K562 (cell line): ENCODE data around the gene RIPOR1. TPM values are rescaled to one million over a fixed set of nuclear protein-coding genes. Genes with fewer than 3 reads are reported as not detected.

Experiments
- CHD7 ChIP-seq: fragments of 200-600 bp; sonication (generic); IDR thresholded peaks from one replicate; pipeline ENCODE4 v1.6.1; 2012; ENCODE audit warnings: mild to moderate bottlenecking, low read depth, low read length, inconsistent platforms
- U2AF2 ChIP-seq: fragments of 200-400 bp; formaldehyde crosslinking; optimal IDR thresholded peaks from 2 replicates; pipeline ENCODE3; 2017; ENCODE audit warnings: low read depth, mild to moderate bottlenecking, low read length
- ZNF124 ChIP-seq: sonication (generic); formaldehyde crosslinking; IDR thresholded peaks from 2 replicates; pipeline ENCODE4 v1.8.1; 2022; ENCODE audit warnings: missing genetic modification reagents
- ZNF274 ChIP-seq: IDR thresholded peaks from 2 replicates; pipeline ENCODE4 v1.6.1; 2011; ENCODE audit warnings: low read depth, mild to moderate bottlenecking, low read length, moderate library complexity, borderline replicate concordance
- ZNF41 ChIP-seq: fragments of 250-450 bp; sonication (Bioruptor Pico); conservative IDR thresholded peaks from 2 replicates; pipeline ENCODE4 v1.4.0; 2020; ENCODE audit warnings: mild to moderate bottlenecking
- polyA plus RNA-seq, 8 experiments: library from polyadenylated mRNA; depleted of rRNA in 4 of 8; stranded (reverse) in 5 of 8; unstranded in 3 of 8; fragments of >200 nt; fragmentation: Nextera tagmentation in 2 of 8; fragmentation: Illumina TruSeq in 1 of 8; extraction: Ambion mirVana in 2 of 8; extraction: Trizol in 1 of 8; gene quantifications; 2 replicates each; pipeline versions ENCODE4 v1.2.1 to v1.2.3, GENCODE V29; 2011 to 2014; ENCODE audit warnings: inconsistent platforms in 1 of 8, missing spikeins in 1 of 8
- total RNA-seq, 7 experiments: library from RNA; depleted of rRNA in 6 of 7; stranded (reverse); fragments of >200 nt in 6 of 7; fragmentation: Illumina TruSeq in 2 of 7; extraction: Trizol in 2 of 7; gene quantifications; 2 replicates each; pipeline versions ENCODE4 v1.2.1 to v1.2.3, GENCODE V29; 2011 to 2021; ENCODE audit warnings: low replicate concordance in 1 of 7

Gene RIPOR1
- total and polyA plus RNA-seq, 9 of the 15 experiments (the other 6 are each of a cell fraction or from before 2014, with no cell fraction given) = 0.36 to 31.1 (median 3.0) TPM

GRCh38 chr16:67521095-67521804 is 7.4 kb upstream of the RIPOR1 start (continued):
- TF ChIP-seq CHD7 (no peak), ZNF41 (no peak), U2AF2 (no peak), ZNF124 (CRISPR knock-in tag) (no peak), ZNF274 (no peak)
